DMS79 (cell line): ENCODE measurements around the gene CEMIP2.
A peak's percentile ranks its signal among the peaks of the same experiment; 100 is the strongest.
"Not testable (repeated sequence)": the region's sequence is repeated elsewhere in the genome, so short reads cannot be mapped to it uniquely, and the experiment has no call there.

Experiments used
- DNase-seq: peaks from one replicate; lab custom pipeline; 2025; lab: John Stamatoyannopoulos, UW

Gene CEMIP2

GRCh38 chr9:71768388-71769174, at the start of gene CEMIP2:
CEMIP2 (minus strand) TSS chr9:71768513; CDS start chr9:71750373, 18,140 bp downstream.
- peak; percentile 33 for DNase-seq

- no peak for DNase-seq
These were observed 48.7 kb upstream of the CEMIP2 start for GRCh38 chr9:71816916-71817451.

GRCh38 chr9:71814815-71815214, 46.5 kb upstream of the CEMIP2 start:
- DNase-seq: no peak

- no peak for DNase-seq
These were observed 45.9 kb upstream of the CEMIP2 start for GRCh38 chr9:71814226-71814625.

GRCh38 chr9:71812385-71812784, 44.1 kb upstream of the CEMIP2 start:
- no peak for DNase-seq

GRCh38 chr9:71808068-71808467, 39.8 kb upstream of the CEMIP2 start:
- DNase-seq: no peak

GRCh38 chr9:71806901-71807307, 38.6 kb upstream of the CEMIP2 start:
- DNase-seq: no peak

- DNase-seq: not testable (repeated sequence)
These were observed 36.8 kb upstream of the CEMIP2 start for GRCh38 chr9:71805096-71805495.

- DNase-seq: no peak
These were observed 33.5 kb upstream of the CEMIP2 start for GRCh38 chr9:71801826-71802225.

- DNase-seq: no peak
These were observed 29.0 kb upstream of the CEMIP2 start for GRCh38 chr9:71797266-71797665.

GRCh38 chr9:71796100-71796767, 27.9 kb upstream of the CEMIP2 start:
- no peak for DNase-seq

GRCh38 chr9:71795097-71795813, 26.9 kb upstream of the CEMIP2 start:
- DNase-seq: no peak

- no peak for DNase-seq
These were observed 25.2 kb upstream of the CEMIP2 start for GRCh38 chr9:71793386-71794105.

GRCh38 chr9:71791875-71792274, 23.6 kb upstream of the CEMIP2 start:
- no peak for DNase-seq

- DNase-seq: no peak
These were observed 22.0 kb upstream of the CEMIP2 start for GRCh38 chr9:71790296-71790695.

- no peak for DNase-seq
These were observed 14.8 kb upstream of the CEMIP2 start for GRCh38 chr9:71783120-71783523.

- DNase-seq: no peak
These were observed 13.1 kb upstream of the CEMIP2 start for GRCh38 chr9:71781391-71781790.

GRCh38 chr9:71780953-71781352, 12.6 kb upstream of the CEMIP2 start:
- no peak for DNase-seq

GRCh38 chr9:71778085-71778484, 9.8 kb upstream of the CEMIP2 start:
- no peak for DNase-seq

GRCh38 chr9:71774920-71775319, 6.6 kb upstream of the CEMIP2 start:
- DNase-seq: no peak

GRCh38 chr9:71772726-71773125, 4.4 kb upstream of the CEMIP2 start:
- no peak for DNase-seq

GRCh38 chr9:71770170-71770569, 1.9 kb upstream of the CEMIP2 start:
- no peak for DNase-seq
